Measurements from ENCODE around the gene RTEL1.

Gene RTEL1

GRCh38 chr20:63622732-63623131, 35.4 kb upstream of the RTEL1 start:
- H3K36me3 ChIP-seq (replicated peaks; ENCODE audit: low read depth, low read length) = peaks cover 12% of the 10 kb centered on the region
- H3K79me2 ChIP-seq (ENCODE audit: low read length) = peaks cover 69% of the 10 kb centered on the region
- H3K4me2 ChIP-seq (ENCODE audit: low read length) = no peak overlapping the region
- no peak overlapping the region for H3K9ac ChIP-seq (ENCODE audit: low read length)
- no peak overlapping the region for H2AFZ ChIP-seq (ENCODE audit: low read depth, low read length)
- H3K4me3 ChIP-seq (ENCODE audit: low read length) = no peak overlapping the region
- no peak for TF ChIP-seq CTCF (IDR thresholded peaks at IDR 0.05; ENCODE audit: low read depth, low read length)
- no peak for TF ChIP-seq EZH2phosphoT487 (IDR thresholded peaks at IDR 0.05; ENCODE audit: low read depth)
- peaks cover 22% of the 10 kb centered on the region; the same call in 1 of the 2 replicates for H4K20me1 ChIP-seq (ENCODE audit: insufficient read depth, low read length)
- H3K27ac ChIP-seq (ENCODE audit: low read length) = no peak overlapping the region
- H3K27me3 ChIP-seq (ENCODE audit: low read depth, low read length) = no peaks in the 10 kb centered on the region
- H3K9me3 ChIP-seq (ENCODE audit: insufficient read depth, low read length) = no peaks in the 10 kb centered on the region
- peaks cover 6% of the 10 kb centered on the region for H3K4me1 ChIP-seq (ENCODE audit: low read length)

GRCh38 chr20:63624486-63624885, 33.6 kb upstream of the RTEL1 start:
- TF ChIP-seq EZH2phosphoT487 (IDR thresholded peaks at IDR 0.05; ENCODE audit: low read depth) (no peak), CTCF (IDR thresholded peaks at IDR 0.05; ENCODE audit: low read depth, low read length) (no peak)
- no peak overlapping the region for H3K27ac ChIP-seq (ENCODE audit: low read length)
- H4K20me1 ChIP-seq (ENCODE audit: insufficient read depth, low read length) = peaks cover 17% of the 10 kb centered on the region; the same call in 1 of the 2 replicates
- peaks cover 1% of the 10 kb centered on the region for H3K36me3 ChIP-seq (replicated peaks; ENCODE audit: low read depth, low read length)
- peaks cover 82% of the 10 kb centered on the region for H3K79me2 ChIP-seq (ENCODE audit: low read length)
- H3K9ac ChIP-seq (ENCODE audit: low read length) = no peak overlapping the region
- H3K27me3 ChIP-seq (ENCODE audit: low read depth, low read length) = no peaks in the 10 kb centered on the region
- no peak overlapping the region for H3K4me2 ChIP-seq (ENCODE audit: low read length)
- peaks cover 13% of the 10 kb centered on the region for H3K4me1 ChIP-seq (ENCODE audit: low read length)
- H3K4me3 ChIP-seq (ENCODE audit: low read length) = no peak overlapping the region
- no peaks in the 10 kb centered on the region for H3K9me3 ChIP-seq (ENCODE audit: insufficient read depth, low read length)
- no peak overlapping the region for H2AFZ ChIP-seq (ENCODE audit: low read depth, low read length)

- H3K27ac ChIP-seq (ENCODE audit: low read length) = peak overlapping the region; percentile 82
- peak overlapping the region; percentile 80 for H3K4me2 ChIP-seq (ENCODE audit: low read length)
These were observed 32.2 kb upstream of the RTEL1 start for GRCh38 chr20:63625771-63626423.

More at GRCh38 chr20:63625771-63626423, 32.2 kb upstream of the RTEL1 start:
- Histone ChIP-seq H3K4me3 (ENCODE audit: low read length) (peak overlapping the region; percentile 100), H3K79me2 (ENCODE audit: low read length) (peaks cover 68% of the 10 kb centered on the region), H3K4me1 (ENCODE audit: low read length) (peaks cover 13% of the 10 kb centered on the region), H3K9ac (ENCODE audit: low read length) (peak overlapping the region; percentile 99), H3K27me3 (ENCODE audit: low read depth, low read length) (no peaks in the 10 kb centered on the region), H3K36me3 (replicated peaks; ENCODE audit: low read depth, low read length) (peaks cover 3% of the 10 kb centered on the region), H3K9me3 (ENCODE audit: insufficient read depth, low read length) (no peaks in the 10 kb centered on the region), H2AFZ (ENCODE audit: low read depth, low read length) (peak overlapping the region; percentile 76; the same call in 1 of the 2 replicates), H4K20me1 (ENCODE audit: insufficient read depth, low read length) (peaks cover 6% of the 10 kb centered on the region; the same call in 1 of the 2 replicates)
- TF ChIP-seq CTCF (IDR thresholded peaks at IDR 0.05; ENCODE audit: low read depth, low read length) (no peak), EZH2phosphoT487 (IDR thresholded peaks at IDR 0.05; ENCODE audit: low read depth) (no peak)
